ENCODE results near the gene ADRA2B. TPM values are rescaled to one million over a fixed set of nuclear protein-coding genes. Genes with fewer than 3 reads are reported as not detected.
"Not testable (repeated sequence)": the region's sequence is repeated elsewhere in the genome, so short reads cannot be mapped to it uniquely, and the experiment has no call there.

ADRA2B gene
- total and polyA plus RNA-seq, 2 experiments from 2014 or later, result not detected

GRCh38 chr2:96065381-96065930 lies 50.9 kb downstream of the ADRA2B start:
- H3F3A ChIP-seq (ENCODE audit: insufficient read depth), result no peaks in the 10 kb centered on the region
- no peak for TF ChIP-seq EZH2phosphoT487 (IDR thresholded peaks at IDR 0.05; ENCODE audit: insufficient read depth, low read depth)
- TF ChIP-seq EZH2 (IDR thresholded peaks at IDR 0.05; ENCODE audit: insufficient read depth, poor library complexity, severe bottlenecking), result no peak
- H3K27ac ChIP-seq, result no peak overlapping the region
- no peak overlapping the region for H3K4me2 ChIP-seq (ENCODE audit: unreplicated experiment)
- no peaks in the 10 kb centered on the region for H3K9me3 ChIP-seq (ENCODE audit: low read depth)
- no peaks in the 10 kb centered on the region for H3K36me3 ChIP-seq (ENCODE audit: low read depth)
- H3K9me2 ChIP-seq (ENCODE audit: insufficient read depth), result no peaks in the 10 kb centered on the region
- H4K20me1 ChIP-seq (ENCODE audit: insufficient read depth), result no peaks in the 10 kb centered on the region
- no peak overlapping the region for H3K9ac ChIP-seq
- 56 to 58% methylated on average over 4 of the region's 4 CpGs for WGBS, 2 experiments (ENCODE audit: low coverage in 1 of 2, low lambda C conversion rate in 2 of 2, missing lambda C conversion rate in 2 of 2)
- no peak overlapping the region for H3K4me3 ChIP-seq
- in situ Hi-C loops (cut with MboI), result no loop called here
- H2AFZ ChIP-seq, result no peak overlapping the region
- H3K27me3 ChIP-seq (replicated peaks; ENCODE audit: insufficient read depth), result 0 out of 2 replicates have a peak, but pooled peaks cover 7% of the 10 kb centered on the region
- H3K4me1 ChIP-seq (ENCODE audit: insufficient read depth), result no peaks in the 10 kb centered on the region
- no peaks in the 10 kb centered on the region for H3K79me2 ChIP-seq (ENCODE audit: insufficient read depth)
- DNase-seq, result no peak

- in situ Hi-C loops (cut with MboI); H3K9me3 ChIP-seq (ENCODE audit: low read depth); H3K27ac ChIP-seq; H3K9ac ChIP-seq; H2AFZ ChIP-seq; H3K79me2 ChIP-seq (ENCODE audit: insufficient read depth); DNase-seq; H3F3A ChIP-seq (ENCODE audit: insufficient read depth); H4K20me1 ChIP-seq (ENCODE audit: insufficient read depth); H3K9me2 ChIP-seq (ENCODE audit: insufficient read depth); H3K4me3 ChIP-seq; H3K27me3 ChIP-seq (replicated peaks; ENCODE audit: insufficient read depth); H3K36me3 ChIP-seq (ENCODE audit: low read depth); H3K4me1 ChIP-seq (ENCODE audit: insufficient read depth); H3K4me2 ChIP-seq (ENCODE audit: unreplicated experiment): not testable (repeated sequence)
Measured at GRCh38 chr2:96064760-96065159, 51.6 kb downstream of the ADRA2B start.

- H3K4me1 ChIP-seq (ENCODE audit: insufficient read depth); H3K27ac ChIP-seq; H3K27me3 ChIP-seq (replicated peaks; ENCODE audit: insufficient read depth); H3F3A ChIP-seq (ENCODE audit: insufficient read depth); DNase-seq; H3K36me3 ChIP-seq (ENCODE audit: low read depth); H3K9ac ChIP-seq; H3K79me2 ChIP-seq (ENCODE audit: insufficient read depth); H3K4me2 ChIP-seq (ENCODE audit: unreplicated experiment); H3K9me2 ChIP-seq (ENCODE audit: insufficient read depth); H2AFZ ChIP-seq; H3K4me3 ChIP-seq; H3K9me3 ChIP-seq (ENCODE audit: low read depth); in situ Hi-C loops (cut with MboI); H4K20me1 ChIP-seq (ENCODE audit: insufficient read depth): not testable (repeated sequence)
- 82 to 100% methylated on average over 1 to 2 of the region's 3 CpGs for WGBS, 2 experiments (ENCODE audit: low coverage in 1 of 2, low lambda C conversion rate in 2 of 2, missing lambda C conversion rate in 2 of 2)
Measured at GRCh38 chr2:96064047-96064675, 52.2 kb downstream of the ADRA2B start.

GRCh38 chr2:96063116-96063899 lies 53.1 kb downstream of the ADRA2B start:
- DNase-seq, result peak; percentile 77
- H3K9me2 ChIP-seq (ENCODE audit: insufficient read depth); H2AFZ ChIP-seq; in situ Hi-C loops (cut with MboI); H3K27ac ChIP-seq; H3K36me3 ChIP-seq (ENCODE audit: low read depth); H3K79me2 ChIP-seq (ENCODE audit: insufficient read depth); H3K4me3 ChIP-seq; H3K4me1 ChIP-seq (ENCODE audit: insufficient read depth); H3K27me3 ChIP-seq (replicated peaks; ENCODE audit: insufficient read depth); H3F3A ChIP-seq (ENCODE audit: insufficient read depth); H3K4me2 ChIP-seq (ENCODE audit: unreplicated experiment); H3K9me3 ChIP-seq (ENCODE audit: low read depth); H4K20me1 ChIP-seq (ENCODE audit: insufficient read depth); H3K9ac ChIP-seq: not testable (repeated sequence)
- 29 to 33% methylated on average over 9 to 11 of the region's 12 CpGs for WGBS, 2 experiments (ENCODE audit: low coverage in 1 of 2, low lambda C conversion rate in 2 of 2, missing lambda C conversion rate in 2 of 2)

Other genes with a start within 250 kb of the ADRA2B start
- gene ANKRD36C, start 124.7 kb downstream of the ADRA2B start, total RNA-seq (2014; rRNA removed; shearing (Covaris generic)), result 12.2 and 22.5 TPM in 2 replicates
- gene ANKRD36C, start 124.7 kb downstream of the ADRA2B start, polyA plus RNA-seq (2016; fragmentation: Nextera tagmentation; extraction: Ambion mirVana), result 10.0 and 15.4 TPM in 2 replicates
- 0.65 and 1.0 TPM in 2 replicates for gene GPAT2, start 81.7 kb downstream of the ADRA2B start, total RNA-seq (2014; rRNA removed; shearing (Covaris generic))
- gene GPAT2, start 81.7 kb downstream of the ADRA2B start, polyA plus RNA-seq (2016; fragmentation: Nextera tagmentation; extraction: Ambion mirVana), result 0.38 and 0.71 TPM in 2 replicates
- gene ASTL, start 21.9 kb upstream of the ADRA2B start, total RNA-seq (2014; rRNA removed; shearing (Covaris generic)), result 0.25 TPM in 1 of 2 replicates, not detected in the other
- gene ASTL, start 21.9 kb upstream of the ADRA2B start, polyA plus RNA-seq (2016; fragmentation: Nextera tagmentation; extraction: Ambion mirVana), result not detected in 2 replicates
- 2.4 and 8.8 TPM in 2 replicates for gene DUSP2, start 28.9 kb upstream of the ADRA2B start, total RNA-seq (2014; rRNA removed; shearing (Covaris generic))
- gene DUSP2, start 28.9 kb upstream of the ADRA2B start, polyA plus RNA-seq (2016; fragmentation: Nextera tagmentation; extraction: Ambion mirVana), result 3.1 and 3.3 TPM in 2 replicates
- gene STARD7, start 92.3 kb upstream of the ADRA2B start, total RNA-seq (2014; rRNA removed; shearing (Covaris generic)), result 120 and 129 TPM in 2 replicates
- 93.3 and 94.2 TPM in 2 replicates for gene STARD7, start 92.3 kb upstream of the ADRA2B start, polyA plus RNA-seq (2016; fragmentation: Nextera tagmentation; extraction: Ambion mirVana)
- 43.6 and 46.8 TPM in 2 replicates for gene TMEM127, start 149.4 kb upstream of the ADRA2B start, total RNA-seq (2014; rRNA removed; shearing (Covaris generic))
- gene TMEM127, start 149.4 kb upstream of the ADRA2B start, polyA plus RNA-seq (2016; fragmentation: Nextera tagmentation; extraction: Ambion mirVana), result 33.4 and 34.0 TPM in 2 replicates
- 110 and 126 TPM in 2 replicates for gene CIAO1, start 149.7 kb upstream of the ADRA2B start, total RNA-seq (2014; rRNA removed; shearing (Covaris generic))
- 69.3 and 71.1 TPM in 2 replicates for gene CIAO1, start 149.7 kb upstream of the ADRA2B start, polyA plus RNA-seq (2016; fragmentation: Nextera tagmentation; extraction: Ambion mirVana)
- 30.6 and 34.2 TPM in 2 replicates for gene SNRNP200, start 189.0 kb upstream of the ADRA2B start, total RNA-seq (2014; rRNA removed; shearing (Covaris generic))
- gene SNRNP200, start 189.0 kb upstream of the ADRA2B start, polyA plus RNA-seq (2016; fragmentation: Nextera tagmentation; extraction: Ambion mirVana), result 40.5 and 41.8 TPM in 2 replicates
- 0.25 and 0.32 TPM in 2 replicates for gene ITPRIPL1, start 208.7 kb upstream of the ADRA2B start, total RNA-seq (2014; rRNA removed; shearing (Covaris generic))
- gene ITPRIPL1, start 208.7 kb upstream of the ADRA2B start, polyA plus RNA-seq (2016; fragmentation: Nextera tagmentation; extraction: Ambion mirVana), result 0.06 and 0.19 TPM in 2 replicates
- 2.9 and 6.8 TPM in 2 replicates for gene NCAPH, start 219.2 kb upstream of the ADRA2B start, total RNA-seq (2014; rRNA removed; shearing (Covaris generic))
- 8.0 and 8.6 TPM in 2 replicates for gene NCAPH, start 219.2 kb upstream of the ADRA2B start, polyA plus RNA-seq (2016; fragmentation: Nextera tagmentation; extraction: Ambion mirVana)